ENCODE measurements around the gene NDUFAF7.

DNA sequence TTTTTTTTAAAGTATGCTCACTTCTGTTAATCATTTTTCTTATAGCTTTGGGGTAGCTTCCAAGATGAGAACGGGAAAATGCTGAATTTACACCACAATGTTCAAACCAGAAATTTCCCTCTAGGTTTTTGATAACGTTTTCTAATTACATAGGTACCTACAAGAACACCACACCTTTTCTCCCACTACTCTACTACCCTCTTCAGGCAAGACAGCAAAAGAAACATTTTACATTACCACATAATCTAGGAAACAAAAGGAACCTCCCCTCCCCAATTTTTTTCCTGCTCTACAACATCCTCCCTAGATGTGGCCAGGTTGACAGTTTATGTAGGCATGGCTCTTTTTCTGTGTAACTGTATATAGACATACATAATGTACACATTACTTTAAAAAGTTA, 32.4 kb downstream of the NDUFAF7 start:
- TF ChIP-seq, protein P1, sequence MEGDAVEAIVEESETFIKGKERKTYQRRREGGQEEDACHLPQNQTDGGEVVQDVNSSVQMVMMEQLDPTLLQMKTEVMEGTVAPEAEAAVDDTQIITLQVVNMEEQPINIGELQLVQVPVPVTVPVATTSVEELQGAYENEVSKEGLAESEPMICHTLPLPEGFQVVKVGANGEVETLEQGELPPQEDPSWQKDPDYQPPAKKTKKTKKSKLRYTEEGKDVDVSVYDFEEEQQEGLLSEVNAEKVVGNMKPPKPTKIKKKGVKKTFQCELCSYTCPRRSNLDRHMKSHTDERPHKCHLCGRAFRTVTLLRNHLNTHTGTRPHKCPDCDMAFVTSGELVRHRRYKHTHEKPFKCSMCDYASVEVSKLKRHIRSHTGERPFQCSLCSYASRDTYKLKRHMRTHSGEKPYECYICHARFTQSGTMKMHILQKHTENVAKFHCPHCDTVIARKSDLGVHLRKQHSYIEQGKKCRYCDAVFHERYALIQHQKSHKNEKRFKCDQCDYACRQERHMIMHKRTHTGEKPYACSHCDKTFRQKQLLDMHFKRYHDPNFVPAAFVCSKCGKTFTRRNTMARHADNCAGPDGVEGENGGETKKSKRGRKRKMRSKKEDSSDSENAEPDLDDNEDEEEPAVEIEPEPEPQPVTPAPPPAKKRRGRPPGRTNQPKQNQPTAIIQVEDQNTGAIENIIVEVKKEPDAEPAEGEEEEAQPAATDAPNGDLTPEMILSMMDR (IDR thresholded peaks at IDR 0.05; ENCODE audit: low read length), result peak; percentile 20; the same call in 1 of the 2 replicates
- TF ChIP-seq EZH2 (IDR thresholded peaks at IDR 0.05; ENCODE audit: borderline replicate concordance, low read length), result no peak
